Panc1 (cell line): ENCODE measurements around the gene SLC35D3.

ENCODE experiments used
- CTCF ChIP-seq: fragments of 450-650 bp; IDR thresholded peaks from 2 replicates; pipeline ENCODE4 v1.5.1; 2017; ENCODE audit warnings: mild to moderate bottlenecking
- POLR2AphosphoS5 ChIP-seq: IDR thresholded peaks from 2 replicates; pipeline ENCODE4 v1.6.1; 2012; ENCODE audit warnings: mild to moderate bottlenecking, low read depth, low read length, moderate library complexity
- REST ChIP-seq, 2 experiments: IDR thresholded peaks; 2 replicates each; pipeline ENCODE4 v1.6.1; 2011 to 2012; ENCODE audit warnings: low read depth in 2 of 2, control low read depth in 1 of 2, low read length in 1 of 2, mild to moderate bottlenecking in 1 of 2, moderate library complexity in 1 of 2; ENCODE audit not compliant: insufficient read depth in 1 of 2
- SIN3A ChIP-seq: IDR thresholded peaks from 2 replicates; pipeline ENCODE4 v1.6.1; 2012; ENCODE audit warnings: low read depth, mild to moderate bottlenecking, low read length, moderate library complexity, borderline replicate concordance; ENCODE audit not compliant: insufficient read depth

GRCh38 chr6:136968837-136969236 is 46.7 kb downstream of the SLC35D3 start:
- no peak for TF ChIP-seq CTCF
- no peak for TF ChIP-seq SIN3A
- no peak for TF ChIP-seq POLR2AphosphoS5
- no peak for TF ChIP-seq REST (IDR thresholded peaks at IDR 0.05; ENCODE audit: insufficient read depth in 1 of 2, low read depth in 2 of 2, low read length in 1 of 2)
